SK-N-DZ (cell line): ENCODE results near the gene HSPA12A.

Experiments used
- DNase-seq: peaks from one replicate; pipeline ENCODE4 v3.0.0-alpha.2; 2015; ENCODE audit warnings: low spot score

HSPA12A gene

GRCh38 chr10:116744163-116744753, 1.9 kb upstream of the HSPA12A start:
- no peak for DNase-seq

GRCh38 chr10:116743266-116744064, 1.1 kb upstream of the HSPA12A start:
- DNase-seq, result no peak

- DNase-seq, result peak; percentile 19
These were observed 695 bp downstream of the HSPA12A start for GRCh38 chr10:116741391-116742351.

- DNase-seq, result peak; percentile 29
These were observed 1.4 kb downstream of the HSPA12A start for GRCh38 chr10:116740971-116741370.

- no peak for DNase-seq
These were observed 4.0 kb downstream of the HSPA12A start for GRCh38 chr10:116738339-116738738.

GRCh38 chr10:116737627-116738327, 4.6 kb downstream of the HSPA12A start:
- peak; percentile 37 for DNase-seq

GRCh38 chr10:116733566-116733965, 8.8 kb downstream of the HSPA12A start:
- DNase-seq, result no peak

GRCh38 chr10:116732573-116732972, 9.8 kb downstream of the HSPA12A start:
- DNase-seq, result no peak

- no peak for DNase-seq
These were observed 11.7 kb downstream of the HSPA12A start for GRCh38 chr10:116730464-116731260.

- no peak for DNase-seq
These were observed 13.1 kb downstream of the HSPA12A start for GRCh38 chr10:116729243-116729642.

- no peak for DNase-seq
These were observed 13.8 kb downstream of the HSPA12A start for GRCh38 chr10:116728526-116729096.

- DNase-seq, result no peak
These were observed 18.7 kb downstream of the HSPA12A start for GRCh38 chr10:116723428-116724281.

- peak; percentile 49 for DNase-seq
These were observed 19.5 kb downstream of the HSPA12A start for GRCh38 chr10:116722736-116723427.

GRCh38 chr10:116721547-116722392, 20.6 kb downstream of the HSPA12A start:
- DNase-seq, result peak; percentile 77

- no peak for DNase-seq
These were observed 21.5 kb downstream of the HSPA12A start for GRCh38 chr10:116720668-116721546.

- DNase-seq, result no peak
These were observed 22.1 kb downstream of the HSPA12A start for GRCh38 chr10:116720241-116720643.

GRCh38 chr10:116719804-116720203, 22.6 kb downstream of the HSPA12A start:
- no peak for DNase-seq
